ENCODE data around the gene TMEM61. TPM values are rescaled to one million over a fixed set of nuclear protein-coding genes. Genes with fewer than 3 reads are reported as not detected.

Gene TMEM61
- total RNA-seq, 1 donor from 2014 or later = not detected

GRCh38 chr1:54949053-54949452 lies 31.4 kb upstream of the TMEM61 start:
- H3K4me3 ChIP-seq = no peak overlapping the region
- H3K27me3 ChIP-seq (ENCODE audit: low read depth) = no peaks in the 10 kb centered on the region
- H3K36me3 ChIP-seq = no peaks in the 10 kb centered on the region
- no peak for DNase-seq
- H3K27ac ChIP-seq (replicated peaks) = no peak overlapping the region
- intact Hi-C loops (cut with micrococcal nuclease) = no loop called here
- TF ChIP-seq CTCF (IDR thresholded peaks at IDR 0.05; ENCODE audit: borderline replicate concordance) = no peak
- H3K9me3 ChIP-seq (replicated peaks) = no peaks in the 10 kb centered on the region
- H3K4me1 ChIP-seq = peaks cover 10% of the 10 kb centered on the region

- H3K27me3 ChIP-seq (ENCODE audit: low read depth) = no peaks in the 10 kb centered on the region
- no peak for TF ChIP-seq CTCF (IDR thresholded peaks at IDR 0.05; ENCODE audit: borderline replicate concordance)
- no peaks in the 10 kb centered on the region for H3K36me3 ChIP-seq
- H3K4me3 ChIP-seq = peak overlapping the region; percentile 52
- peaks cover 10% of the 10 kb centered on the region for H3K4me1 ChIP-seq
- H3K27ac ChIP-seq (replicated peaks) = peak overlapping the region; percentile 70
- intact Hi-C loops (cut with micrococcal nuclease) = no loop called here
- no peak for DNase-seq
- H3K9me3 ChIP-seq (replicated peaks) = no peaks in the 10 kb centered on the region
Observed at GRCh38 chr1:54950006-54950368, 30.4 kb upstream of the TMEM61 start.

GRCh38 chr1:54950369-54951163 lies 29.9 kb upstream of the TMEM61 start:
- DNase-seq = peak; percentile 54
- intact Hi-C loops (cut with micrococcal nuclease) = no loop called here
- peak overlapping the region; percentile 52 for H3K4me3 ChIP-seq
- no peaks in the 10 kb centered on the region for H3K36me3 ChIP-seq
- no peaks in the 10 kb centered on the region for H3K9me3 ChIP-seq (replicated peaks)
- H3K27ac ChIP-seq (replicated peaks) = peak overlapping the region; percentile 70
- TF ChIP-seq CTCF (IDR thresholded peaks at IDR 0.05; ENCODE audit: borderline replicate concordance) = peak; percentile 85
- peaks cover 10% of the 10 kb centered on the region for H3K4me1 ChIP-seq
- no peaks in the 10 kb centered on the region for H3K27me3 ChIP-seq (ENCODE audit: low read depth)

- no peak overlapping the region for H3K4me3 ChIP-seq
- intact Hi-C loops (cut with micrococcal nuclease) = no loop called here
- H3K27ac ChIP-seq (replicated peaks) = no peak overlapping the region
- no peaks in the 10 kb centered on the region for H3K36me3 ChIP-seq
- no peak for DNase-seq
- no peaks in the 10 kb centered on the region for H3K9me3 ChIP-seq (replicated peaks)
- TF ChIP-seq CTCF (IDR thresholded peaks at IDR 0.05; ENCODE audit: borderline replicate concordance) = no peak
- H3K27me3 ChIP-seq (ENCODE audit: low read depth) = no peaks in the 10 kb centered on the region
- peaks cover 10% of the 10 kb centered on the region for H3K4me1 ChIP-seq
Observed at GRCh38 chr1:54951810-54952226, 28.6 kb upstream of the TMEM61 start.

GRCh38 chr1:54952950-54953718 lies 27.3 kb upstream of the TMEM61 start:
- H3K9me3 ChIP-seq (replicated peaks) = peaks cover 8% of the 10 kb centered on the region
- peaks cover 10% of the 10 kb centered on the region for H3K4me1 ChIP-seq
- intact Hi-C loops (cut with micrococcal nuclease) = no loop called here
- H3K36me3 ChIP-seq = no peaks in the 10 kb centered on the region
- H3K27me3 ChIP-seq (ENCODE audit: low read depth) = no peaks in the 10 kb centered on the region
- no peak overlapping the region for H3K4me3 ChIP-seq
- TF ChIP-seq CTCF (IDR thresholded peaks at IDR 0.05; ENCODE audit: borderline replicate concordance) = no peak
- H3K27ac ChIP-seq (replicated peaks) = no peak overlapping the region
- DNase-seq = no peak
